K562 (cell line): ENCODE measurements around the gene TELO2.

Experiments
- JUN ChIP-seq, 2 experiments: sonication (generic) in 1 of 2; formaldehyde crosslinking in 1 of 2; IDR thresholded peaks; 2 replicates each; pipeline versions ENCODE4 v1.6.1 to v1.8.0; 2012 to 2022; ENCODE audit warnings: borderline replicate concordance in 2 of 2, mild to moderate bottlenecking in 2 of 2, improper control_type of control experiment in 1 of 2, low read depth in 1 of 2, low read length in 1 of 2, missing genetic modification reagents in 1 of 2
- KDM1A ChIP-seq, 2 experiments: fragments of 450-650 bp; IDR thresholded peaks; 2 replicates each; pipeline ENCODE4 v1.6.1; 2016; ENCODE audit warnings: mild to moderate bottlenecking in 2 of 2
- NCOR1 ChIP-seq: fragments of 450-650 bp; IDR thresholded peaks from 2 replicates; pipeline ENCODE4 v1.6.1; 2016; ENCODE audit warnings: mild to moderate bottlenecking, moderate library complexity
- POLR2A ChIP-seq: fragments of 450-650 bp; conservative IDR thresholded peaks from 2 replicates; pipeline ENCODE4 v1.6.1; 2016
- RNF2 ChIP-seq: sonication (generic); IDR thresholded peaks from 2 replicates; pipeline ENCODE4 v1.6.1; 2016
- SPI1 ChIP-seq: IDR thresholded peaks from 2 replicates; pipeline ENCODE4 v1.6.1; 2011; ENCODE audit warnings: low read depth, low read length, control low read depth, borderline replicate concordance
- TF ChIP-seq, protein P1 (sequence below): sonication (generic); formaldehyde crosslinking; IDR thresholded peaks from 2 replicates; pipeline ENCODE4 v1.8.1; 2022; ENCODE audit warnings: missing genetic modification reagents
- TF ChIP-seq, protein P2 (sequence below): sonication (generic); formaldehyde crosslinking; IDR thresholded peaks from 2 replicates; pipeline ENCODE4 v1.8.0; 2023; ENCODE audit warnings: mild to moderate bottlenecking, missing genetic modification reagents

DNA sequence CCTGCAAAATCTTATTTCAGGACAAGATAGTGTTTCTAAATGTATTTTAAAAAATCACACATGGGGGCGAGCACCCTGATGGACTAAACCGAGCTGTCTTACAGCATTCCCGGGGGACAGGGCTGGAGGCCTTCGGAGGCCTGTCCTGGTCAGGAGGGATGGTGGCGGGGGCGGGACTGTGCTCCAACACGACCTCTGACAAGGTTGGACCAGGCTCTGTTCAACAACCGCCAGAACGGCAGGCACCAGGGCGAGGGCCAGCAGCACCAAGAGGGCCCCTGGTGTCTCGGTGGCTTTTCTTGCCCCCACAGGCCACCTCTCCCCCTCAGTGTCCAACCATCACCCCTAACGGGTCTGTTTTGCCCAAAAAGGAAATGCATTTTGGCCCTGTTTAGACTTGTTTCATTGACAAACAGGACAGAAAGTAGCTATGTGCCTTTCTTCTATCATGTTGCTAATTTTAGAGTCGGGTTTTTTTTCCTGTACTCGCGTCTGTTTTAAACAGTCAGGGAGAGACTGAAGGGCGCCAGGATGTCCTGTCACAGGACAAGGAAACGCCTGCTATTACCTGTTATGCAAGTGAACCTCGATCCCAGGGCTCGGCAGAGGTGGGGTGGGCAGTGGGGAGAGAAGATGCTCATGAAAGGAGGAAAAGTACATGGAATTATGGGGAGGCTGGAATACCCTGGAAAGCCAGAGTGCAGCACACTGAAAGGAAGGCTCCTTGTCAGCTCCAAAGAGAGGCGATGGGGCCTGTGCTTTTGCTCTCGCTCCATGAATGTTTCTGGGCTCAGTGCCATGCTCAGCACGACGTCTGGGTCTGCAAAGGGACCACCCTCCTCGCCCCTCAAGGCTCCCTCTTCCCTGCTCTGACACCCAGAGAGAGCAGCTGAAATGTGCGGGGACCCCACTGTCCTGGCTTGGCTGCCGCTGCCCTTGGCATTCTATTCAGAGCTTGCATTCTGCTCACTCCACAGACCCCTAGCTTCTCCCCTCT, 52.2 kb downstream of the TELO2 start:
- TF ChIP-seq RNF2 (no peak), POLR2A (no peak), KDM1A (IDR thresholded peaks at IDR 0.05) (no peak), NCOR1 (no peak), SPI1 (no peak), JUN (IDR thresholded peaks at IDR 0.05; ENCODE audit: borderline replicate concordance, low read depth, low read length) (no peak), JUN (CRISPR knock-in tag; IDR thresholded peaks at IDR 0.05; ENCODE audit: borderline replicate concordance) (no peak)
- TF ChIP-seq, protein P1, sequence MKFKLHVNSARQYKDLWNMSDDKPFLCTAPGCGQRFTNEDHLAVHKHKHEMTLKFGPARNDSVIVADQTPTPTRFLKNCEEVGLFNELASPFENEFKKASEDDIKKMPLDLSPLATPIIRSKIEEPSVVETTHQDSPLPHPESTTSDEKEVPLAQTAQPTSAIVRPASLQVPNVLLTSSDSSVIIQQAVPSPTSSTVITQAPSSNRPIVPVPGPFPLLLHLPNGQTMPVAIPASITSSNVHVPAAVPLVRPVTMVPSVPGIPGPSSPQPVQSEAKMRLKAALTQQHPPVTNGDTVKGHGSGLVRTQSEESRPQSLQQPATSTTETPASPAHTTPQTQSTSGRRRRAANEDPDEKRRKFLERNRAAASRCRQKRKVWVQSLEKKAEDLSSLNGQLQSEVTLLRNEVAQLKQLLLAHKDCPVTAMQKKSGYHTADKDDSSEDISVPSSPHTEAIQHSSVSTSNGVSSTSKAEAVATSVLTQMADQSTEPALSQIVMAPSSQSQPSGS, result no peak
- TF ChIP-seq, protein P2, sequence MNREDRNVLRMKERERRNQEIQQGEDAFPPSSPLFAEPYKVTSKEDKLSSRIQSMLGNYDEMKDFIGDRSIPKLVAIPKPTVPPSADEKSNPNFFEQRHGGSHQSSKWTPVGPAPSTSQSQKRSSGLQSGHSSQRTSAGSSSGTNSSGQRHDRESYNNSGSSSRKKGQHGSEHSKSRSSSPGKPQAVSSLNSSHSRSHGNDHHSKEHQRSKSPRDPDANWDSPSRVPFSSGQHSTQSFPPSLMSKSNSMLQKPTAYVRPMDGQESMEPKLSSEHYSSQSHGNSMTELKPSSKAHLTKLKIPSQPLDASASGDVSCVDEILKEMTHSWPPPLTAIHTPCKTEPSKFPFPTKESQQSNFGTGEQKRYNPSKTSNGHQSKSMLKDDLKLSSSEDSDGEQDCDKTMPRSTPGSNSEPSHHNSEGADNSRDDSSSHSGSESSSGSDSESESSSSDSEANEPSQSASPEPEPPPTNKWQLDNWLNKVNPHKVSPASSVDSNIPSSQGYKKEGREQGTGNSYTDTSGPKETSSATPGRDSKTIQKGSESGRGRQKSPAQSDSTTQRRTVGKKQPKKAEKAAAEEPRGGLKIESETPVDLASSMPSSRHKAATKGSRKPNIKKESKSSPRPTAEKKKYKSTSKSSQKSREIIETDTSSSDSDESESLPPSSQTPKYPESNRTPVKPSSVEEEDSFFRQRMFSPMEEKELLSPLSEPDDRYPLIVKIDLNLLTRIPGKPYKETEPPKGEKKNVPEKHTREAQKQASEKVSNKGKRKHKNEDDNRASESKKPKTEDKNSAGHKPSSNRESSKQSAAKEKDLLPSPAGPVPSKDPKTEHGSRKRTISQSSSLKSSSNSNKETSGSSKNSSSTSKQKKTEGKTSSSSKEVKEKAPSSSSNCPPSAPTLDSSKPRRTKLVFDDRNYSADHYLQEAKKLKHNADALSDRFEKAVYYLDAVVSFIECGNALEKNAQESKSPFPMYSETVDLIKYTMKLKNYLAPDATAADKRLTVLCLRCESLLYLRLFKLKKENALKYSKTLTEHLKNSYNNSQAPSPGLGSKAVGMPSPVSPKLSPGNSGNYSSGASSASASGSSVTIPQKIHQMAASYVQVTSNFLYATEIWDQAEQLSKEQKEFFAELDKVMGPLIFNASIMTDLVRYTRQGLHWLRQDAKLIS (CRISPR knock-in tag), result no peak
